Measurements from ENCODE around the gene UBAP1.
"Not testable (repeated sequence)": the region's sequence is repeated elsewhere in the genome, so short reads cannot be mapped to it uniquely, and the experiment has no call there.

Gene UBAP1

GRCh38 chr9:34178436-34179212 is at the start of gene UBAP1:
UBAP1 (plus strand) TSS chr9:34179043; CDS start chr9:34220915, 41,872 bp downstream.
- peak; percentile 93 for DNase-seq

- DNase-seq = no peak
These were observed 47.3 kb upstream of the UBAP1 start for GRCh38 chr9:34131571-34131970.

- no peak for DNase-seq
These were observed 45.4 kb upstream of the UBAP1 start for GRCh38 chr9:34133436-34133949.

GRCh38 chr9:34134521-34134920 is 44.3 kb upstream of the UBAP1 start:
- no peak for DNase-seq

GRCh38 chr9:34138644-34139043 is 40.2 kb upstream of the UBAP1 start:
- not testable (repeated sequence) for DNase-seq

- DNase-seq = peak; percentile 59
These were observed 39.2 kb upstream of the UBAP1 start for GRCh38 chr9:34139477-34140146.

- DNase-seq = no peak
These were observed 38.0 kb upstream of the UBAP1 start for GRCh38 chr9:34140853-34141252.

GRCh38 chr9:34143116-34143515 is 35.7 kb upstream of the UBAP1 start:
- DNase-seq = no peak

- no peak for DNase-seq
These were observed 33.7 kb upstream of the UBAP1 start for GRCh38 chr9:34145165-34145564.

GRCh38 chr9:34151398-34151797 is 27.4 kb upstream of the UBAP1 start:
- no peak for DNase-seq

- DNase-seq = peak; percentile 22
These were observed 24.8 kb upstream of the UBAP1 start for GRCh38 chr9:34154057-34154456.

- DNase-seq = no peak
These were observed 21.5 kb upstream of the UBAP1 start for GRCh38 chr9:34157318-34157717.

GRCh38 chr9:34157898-34158297 is 20.9 kb upstream of the UBAP1 start:
- no peak for DNase-seq

GRCh38 chr9:34158362-34158869 is 20.4 kb upstream of the UBAP1 start:
- DNase-seq = peak; percentile 86

GRCh38 chr9:34163434-34163833 is 15.4 kb upstream of the UBAP1 start:
- DNase-seq = no peak

GRCh38 chr9:34169125-34169524 is 9.7 kb upstream of the UBAP1 start:
- DNase-seq = no peak

GRCh38 chr9:34170237-34170991 is 8.4 kb upstream of the UBAP1 start:
- no peak for DNase-seq

GRCh38 chr9:34171753-34172535 is 6.9 kb upstream of the UBAP1 start:
- DNase-seq = no peak

GRCh38 chr9:34176089-34176488 is 2.8 kb upstream of the UBAP1 start:
- no peak for DNase-seq

GRCh38 chr9:34177593-34178435 is 1.0 kb upstream of the UBAP1 start:
- no peak for DNase-seq
